Heart right ventricle (tissue), 16 donors: ENCODE results near the gene LPP. TPM values are rescaled to one million over a fixed set of nuclear protein-coding genes. Genes with fewer than 3 reads are reported as not detected.

ENCODE experiments used
- ATAC-seq, 8 donors: fragments of 200-7000 bp; cut with Tn5 transposase; one replicate each; pipeline ENCODE4 v1.9.1; 2020; ENCODE audit warnings: mild to moderate bottlenecking in 8 of 8, moderate library complexity in 8 of 8, moderate number of reproducible peaks in 1 of 8
- DNase-seq, 2 donors: peaks; one replicate each; pipeline ENCODE4 v3.0.0-alpha.2; 2020
- H3K27ac ChIP-seq, 10 donors: fragments of 200-600 bp; sonication (generic) in 2 of 10; one replicate each; pipeline versions ENCODE4 v1.5.0 to v1.8.0; 2020 to 2022; ENCODE audit warnings: mild to moderate bottlenecking in 3 of 10
- H3K27me3 ChIP-seq, 7 donors: fragments of 200-600 bp; one replicate each; pipeline ENCODE4 v1.8.0; 2021 to 2022; ENCODE audit warnings: mild to moderate bottlenecking in 2 of 7
- H3K36me3 ChIP-seq, 9 donors: fragments of 200-600 bp; sonication (generic) in 1 of 9; one replicate each; pipeline versions ENCODE4 v1.5.0 to v1.8.0; 2020 to 2022; ENCODE audit warnings: mild to moderate bottlenecking in 2 of 9
- H3K4me1 ChIP-seq, 9 donors: fragments of 200-600 bp; sonication (generic) in 1 of 9; one replicate each; pipeline versions ENCODE4 v1.5.0 to v1.8.0; 2020 to 2022; ENCODE audit warnings: mild to moderate bottlenecking in 4 of 9
- H3K4me3 ChIP-seq, 10 donors: fragments of 200-600 bp; sonication (generic) in 2 of 10; one replicate each; pipeline versions ENCODE4 v1.5.0 to v1.8.0; 2020 to 2022; ENCODE audit warnings: mild to moderate bottlenecking in 7 of 10, moderate library complexity in 2 of 10
- H3K9me3 ChIP-seq, 11 donors: fragments of 200-600 bp in 10 of 11; sonication (generic) in 2 of 11; one replicate each; pipeline versions ENCODE4 v1.5.0 to v1.8.0; 2013 to 2022; ENCODE audit warnings: mild to moderate bottlenecking in 2 of 11, control low read depth in 1 of 11, moderate library complexity in 1 of 11
- WGBS, 2 donors: extraction: QIAGEN DNeasy Blood & Tissue Kit; methylation state at CpG; one replicate each; pipeline ENCODE4 v1.1.7; 2013; ENCODE audit warnings: inconsistent platforms in 1 of 2; 5-methylcytosine and 5-hydroxymethylcytosine counted together
- intact Hi-C, 10 donors: fragments of 100-400 bp; cut with DNase I; formaldehyde crosslinking; loops; one replicate each; pipeline versions ENCODE4 v1.11.1 to v1.14.2; 2022
- polyA plus RNA-seq, 2 donors: library from polyadenylated mRNA; stranded (reverse); fragments of 200-250 nt; gene quantifications; one replicate each; pipeline ENCODE4 v1.2.3, GENCODE V29; 2013
- total RNA-seq, 10 donors: library from RNA; stranded (reverse); fragmentation: NEBNext Ultra II Directional in 3 of 10; extraction: Animal tissue kit (Norgen Biotek cat#: 25700) in 3 of 10; gene quantifications; one replicate each; pipeline versions ENCODE4 v1.2.1 to v1.2.4, GENCODE V29; 2021 to 2023
- TF ChIP-seq, protein P1 (sequence below), 9 donors: fragments of 200-600 bp; sonication (generic) in 2 of 9; IDR thresholded peaks; one replicate each; pipeline versions ENCODE4 v1.5.0 to v1.8.0; 2021 to 2022; ENCODE audit warnings: antibody characterized with exemption in 9 of 9, mild to moderate bottlenecking in 5 of 9, moderate library complexity in 1 of 9
- donor health status: Arrhythmogenic right ventricular cardiomyopathy.
- donor health status: ischemic (EF 13 %, LVEDD 7.1; RV severe dilation, severe dysfunction).
- donor health status: healthy with polysubstance abuse.
- donor health status: DM: no; HTN: yes; CAD: no.
- donor health status: DM: no; HTN: no; CAD: no.
- donor health status: ischemic (EF 25% LVEDD 6.9; RV normal size, moderate dysfunction).
- donor health status: ischemic (EF 25% LVEDD 5.7; RV mildly dilated, moderate dysfunction).
- donor health status: healthy.
- donor health status: DM: yes; HTN: yes; CAD: no.
- donor health status: Ischemic cardiomyopathy.
- donor health status: ischemic (EF 35%, LVEDD 5.7; RV mildly dilated, moderate dysfunction).
- donor health status: nonischemic (EF 11% LVEDD 7.7; RV severe dilation, severe dysfunction).
- donor health status: DM: yes; HTN: yes; CAD: no.
- donor health status: PGD.
- donor health status: ischemic (EF 29% LVEDD 5.4; RV normal size, mild dysfunction).
- donor health status: nonischemic (EF 23%, LVEDD 6.1; RV moderate dilation, normal function).

Gene LPP
- total and polyA plus RNA-seq, 12 donors, result 8.5 to 188 (median 140) TPM

DNA sequence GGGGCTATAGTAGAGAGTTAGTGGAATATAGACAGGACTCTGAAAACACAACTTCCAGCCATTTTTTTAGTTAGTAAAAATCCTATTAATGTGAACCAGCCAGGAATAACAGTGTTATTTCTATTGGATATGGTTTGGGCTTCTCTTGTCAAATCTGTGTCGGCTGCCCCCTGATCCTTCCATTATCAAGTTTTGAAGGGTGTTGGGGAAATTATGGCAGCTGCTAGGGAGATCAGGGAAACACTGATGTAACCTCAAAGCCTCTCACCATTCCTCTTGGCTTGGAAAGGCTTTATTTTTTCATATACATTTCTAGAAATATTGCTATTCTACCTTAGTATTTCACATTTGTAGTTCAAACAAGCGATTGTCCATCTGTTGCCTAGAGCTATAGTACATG, 724.1 kb downstream of the LPP start:
- DNase-seq (no peak), ATAC-seq (no peak)
- H3K27me3 ChIP-seq, result no peaks in the 10 kb centered on the region
- peaks cover 0 to 15% (median 0%) of the 10 kb centered on the region in 9 donors for H3K4me1 ChIP-seq
- no peaks in the 10 kb centered on the region for H3K9me3 ChIP-seq
- TF ChIP-seq, protein P1, sequence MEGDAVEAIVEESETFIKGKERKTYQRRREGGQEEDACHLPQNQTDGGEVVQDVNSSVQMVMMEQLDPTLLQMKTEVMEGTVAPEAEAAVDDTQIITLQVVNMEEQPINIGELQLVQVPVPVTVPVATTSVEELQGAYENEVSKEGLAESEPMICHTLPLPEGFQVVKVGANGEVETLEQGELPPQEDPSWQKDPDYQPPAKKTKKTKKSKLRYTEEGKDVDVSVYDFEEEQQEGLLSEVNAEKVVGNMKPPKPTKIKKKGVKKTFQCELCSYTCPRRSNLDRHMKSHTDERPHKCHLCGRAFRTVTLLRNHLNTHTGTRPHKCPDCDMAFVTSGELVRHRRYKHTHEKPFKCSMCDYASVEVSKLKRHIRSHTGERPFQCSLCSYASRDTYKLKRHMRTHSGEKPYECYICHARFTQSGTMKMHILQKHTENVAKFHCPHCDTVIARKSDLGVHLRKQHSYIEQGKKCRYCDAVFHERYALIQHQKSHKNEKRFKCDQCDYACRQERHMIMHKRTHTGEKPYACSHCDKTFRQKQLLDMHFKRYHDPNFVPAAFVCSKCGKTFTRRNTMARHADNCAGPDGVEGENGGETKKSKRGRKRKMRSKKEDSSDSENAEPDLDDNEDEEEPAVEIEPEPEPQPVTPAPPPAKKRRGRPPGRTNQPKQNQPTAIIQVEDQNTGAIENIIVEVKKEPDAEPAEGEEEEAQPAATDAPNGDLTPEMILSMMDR (IDR thresholded peaks at IDR 0.05), result no peak
- no peak overlapping the region for H3K4me3 ChIP-seq
- H3K36me3 ChIP-seq, result peaks cover 0 to 59% (median 15%) of the 10 kb centered on the region in 9 donors
- no peak overlapping the region for H3K27ac ChIP-seq
- 70% methylated on average over 2 of the region's 2 CpGs for WGBS, 2 donors
- intact Hi-C loops, result no loop called here

GRCh38 chr3:188881954-188882641, 728.1 kb downstream of the LPP start:
- peak in 2 of 8 donors; percentile 46 to 63 for ATAC-seq

GRCh38 chr3:188884299-188885043, 730.5 kb downstream of the LPP start:
- Histone ChIP-seq H3K4me1 (peaks cover 0 to 38% (median 26%) of the 10 kb centered on the region in 9 donors), H3K36me3 (peaks cover 0 to 19% (median 0%) of the 10 kb centered on the region in 9 donors), H3K27me3 (no peaks in the 10 kb centered on the region), H3K4me3 (no peak overlapping the region), H3K27ac (no peak overlapping the region), H3K9me3 (no peaks in the 10 kb centered on the region)
- WGBS, 2 donors, result 79 to 80% methylated on average over 11 of the region's 11 CpGs
- intact Hi-C loops, result loop anchor here in 2 of 10 donors (5.0 kb wide), 1 partner anchor 63 kb away; no protein-coding TSS in a partner anchor
- TF ChIP-seq, protein P1 (IDR thresholded peaks at IDR 0.05), result no peak
- DNase-seq, result no peak
- no peak for ATAC-seq

More at GRCh38 chr3:188881954-188882641, 728.1 kb downstream of the LPP start:
- intact Hi-C loops, result no loop called here
- peaks cover 0 to 19% (median 6%) of the 10 kb centered on the region in 9 donors for H3K4me1 ChIP-seq
- no peak overlapping the region for H3K4me3 ChIP-seq
- peak overlapping the region in 1 of 10 donors; percentile 40 for H3K27ac ChIP-seq
- peaks cover 0 to 23% (median 0%) of the 10 kb centered on the region in 9 donors for H3K36me3 ChIP-seq
- H3K27me3 ChIP-seq, result no peaks in the 10 kb centered on the region
- no peak for DNase-seq
- no peaks in the 10 kb centered on the region for H3K9me3 ChIP-seq
- TF ChIP-seq, protein P1 (IDR thresholded peaks at IDR 0.05), result no peak

- peaks cover 0 to 13% (median 0%) of the 10 kb centered on the region in 9 donors for H3K36me3 ChIP-seq
- intact Hi-C loops, result loop anchor here in 2 of 10 donors (5.0 kb wide), 1 partner anchor 59 kb away; no protein-coding TSS in a partner anchor
- H3K4me1 ChIP-seq, result peaks cover 0 to 37% (median 27%) of the 10 kb centered on the region in 9 donors
- DNase-seq, result no peak
- no peaks in the 10 kb centered on the region for H3K9me3 ChIP-seq
- H3K27ac ChIP-seq, result peak overlapping the region; percentile 3 to 70 (median 44)
- H3K4me3 ChIP-seq, result no peak overlapping the region
- WGBS, 2 donors, result 46 to 61% methylated on average over 14 of the region's 14 CpGs
- TF ChIP-seq, protein P1 (IDR thresholded peaks at IDR 0.05), result no peak
- H3K27me3 ChIP-seq, result no peaks in the 10 kb centered on the region
- peak; percentile 6 to 58 (median 34) for ATAC-seq
These were observed 734.5 kb downstream of the LPP start for GRCh38 chr3:188888321-188889053.
